ENCODE results near the gene RAD50. TPM values are rescaled to one million over a fixed set of nuclear protein-coding genes. Genes with fewer than 3 reads are reported as not detected.

Gene RAD50
- total RNA-seq, 1 donor from 2014 or later = 26.8 TPM

DNA sequence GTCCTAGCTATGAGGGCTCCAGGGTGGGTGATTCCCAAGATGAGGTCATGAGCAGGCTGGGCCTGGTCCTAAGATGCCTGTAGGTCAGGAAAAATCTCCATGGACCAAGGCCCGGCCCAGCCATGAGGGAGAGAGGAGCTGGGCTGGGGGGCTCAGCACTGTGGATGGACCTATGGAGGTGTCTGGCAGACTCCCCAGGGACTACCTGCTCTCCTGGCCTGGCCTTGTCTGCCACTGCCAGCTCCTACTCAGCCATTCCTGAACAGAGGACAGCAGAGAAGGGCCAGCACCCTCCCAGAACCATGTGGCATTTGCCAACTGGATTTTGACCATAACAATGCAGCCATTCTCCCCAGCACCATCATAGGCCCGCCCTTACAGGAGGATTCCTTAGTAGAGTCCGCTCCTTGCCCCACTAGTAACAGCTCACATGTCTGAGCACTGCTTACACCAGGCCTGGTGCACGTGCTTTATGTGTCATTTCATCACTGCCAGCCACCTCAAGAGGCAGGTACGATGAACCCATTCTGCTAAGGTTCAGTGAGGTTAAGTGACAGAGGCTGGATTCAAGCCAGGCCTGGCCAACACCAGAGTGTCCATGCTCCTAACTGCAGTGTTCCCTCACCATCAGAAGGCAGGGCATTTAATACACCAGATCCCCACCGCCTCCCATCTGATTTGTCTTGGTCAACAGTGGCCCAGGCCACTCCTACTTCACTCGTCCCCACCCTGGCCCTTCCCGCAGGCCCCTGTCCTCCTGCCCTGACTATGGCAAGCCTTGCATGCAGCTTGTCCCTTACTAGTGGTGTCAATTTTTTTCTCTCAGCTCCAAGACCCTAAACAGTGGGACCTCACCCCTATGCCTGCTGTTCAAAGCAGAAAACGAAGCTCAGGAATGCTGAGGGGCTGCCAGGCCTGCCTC is 101.9 kb downstream of the RAD50 start:
- intact Hi-C loops (cut with micrococcal nuclease) = no loop called here

DNA sequence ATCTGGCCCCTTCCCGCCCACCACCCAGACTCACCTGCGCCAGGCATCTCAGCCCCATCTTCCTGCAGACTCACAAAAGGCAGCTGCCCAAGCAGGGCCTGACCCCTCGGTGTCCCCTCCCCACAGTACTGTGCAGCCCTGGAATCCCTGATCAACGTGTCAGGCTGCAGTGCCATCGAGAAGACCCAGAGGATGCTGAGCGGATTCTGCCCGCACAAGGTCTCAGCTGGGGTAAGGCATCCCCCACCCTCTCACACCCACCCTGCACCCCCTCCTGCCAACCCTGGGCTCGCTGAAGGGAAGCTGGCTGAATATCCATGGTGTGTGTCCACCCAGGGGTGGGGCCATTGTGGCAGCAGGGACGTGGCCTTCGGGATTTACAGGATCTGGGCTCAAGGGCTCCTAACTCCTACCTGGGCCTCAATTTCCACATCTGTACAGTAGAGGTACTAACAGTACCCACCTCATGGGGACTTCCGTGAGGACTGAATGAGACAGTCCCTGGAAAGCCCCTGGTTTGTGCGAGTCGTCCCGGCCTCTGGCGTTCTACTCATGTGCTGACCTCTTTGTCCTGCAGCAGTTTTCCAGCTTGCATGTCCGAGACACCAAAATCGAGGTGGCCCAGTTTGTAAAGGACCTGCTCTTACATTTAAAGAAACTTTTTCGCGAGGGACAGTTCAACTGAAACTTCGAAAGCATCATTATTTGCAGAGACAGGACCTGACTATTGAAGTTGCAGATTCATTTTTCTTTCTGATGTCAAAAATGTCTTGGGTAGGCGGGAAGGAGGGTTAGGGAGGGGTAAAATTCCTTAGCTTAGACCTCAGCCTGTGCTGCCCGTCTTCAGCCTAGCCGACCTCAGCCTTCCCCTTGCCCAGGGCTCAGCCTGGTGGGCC is 103.1 kb downstream of the RAD50 start:
- intact Hi-C loops (cut with micrococcal nuclease) = no loop called here

DNA sequence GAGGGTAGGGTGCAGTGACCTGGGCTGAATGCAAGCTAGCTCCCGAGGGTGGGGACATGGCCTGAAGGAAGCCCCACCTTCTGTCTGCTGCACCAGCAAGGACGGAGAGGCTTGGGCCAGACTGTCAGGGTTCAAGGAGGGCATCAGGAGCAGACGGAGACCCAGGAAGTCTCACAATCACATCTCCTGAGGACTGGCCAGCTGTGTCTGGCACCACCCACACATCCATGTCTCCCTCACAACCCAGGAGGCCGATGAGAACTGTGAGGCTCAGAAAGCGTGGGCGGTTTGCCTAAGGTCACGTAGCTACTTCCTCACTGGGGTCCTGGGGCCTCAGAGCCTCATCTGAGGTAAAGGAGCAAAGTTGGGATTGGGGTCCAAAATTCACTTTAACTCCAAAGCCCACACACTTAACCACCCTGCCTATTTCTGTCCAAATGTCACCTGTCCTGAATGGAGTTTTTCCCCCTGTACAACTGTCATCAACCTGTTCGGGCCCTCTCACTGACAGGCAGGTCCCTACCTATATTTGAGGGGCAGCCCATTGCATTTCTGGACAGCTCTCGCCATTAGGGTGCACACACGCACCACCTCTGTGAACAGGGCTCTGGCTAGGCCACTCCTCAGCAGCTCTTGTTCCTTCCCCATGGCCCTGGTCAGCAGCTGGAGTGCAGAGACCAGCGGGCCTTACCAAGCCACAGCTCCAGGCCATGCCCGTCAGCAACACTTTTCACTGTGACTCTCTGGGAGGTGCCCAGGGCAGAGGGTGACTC is 104.6 kb downstream of the RAD50 start:
- intact Hi-C loops (cut with micrococcal nuclease) = loop anchor here (2.0 kb wide), 1 partner anchor 21 kb away; no protein-coding TSS in a partner anchor

DNA sequence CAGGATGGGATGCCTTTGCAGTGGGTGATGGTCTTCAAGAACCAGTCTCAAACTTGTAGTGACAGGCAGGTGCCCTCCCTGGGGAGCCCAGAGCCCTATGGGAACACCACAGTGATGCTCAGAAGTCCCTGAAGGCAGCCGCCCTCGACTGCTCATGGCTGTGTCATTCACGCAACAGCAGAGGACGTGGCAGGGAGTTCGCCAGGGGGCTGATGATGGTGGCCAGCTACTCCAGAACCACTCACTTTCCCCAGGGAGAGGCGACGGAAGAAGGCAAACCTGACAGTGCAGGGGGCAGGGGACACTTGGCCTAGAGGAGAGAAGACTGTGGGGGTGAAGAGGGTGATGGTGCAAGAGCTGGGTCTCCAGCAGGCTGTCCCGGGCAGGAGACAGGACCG is 105.2 kb downstream of the RAD50 start:
- intact Hi-C loops (cut with micrococcal nuclease) = loop anchor here (2.0 kb wide), 1 partner anchor 21 kb away; no protein-coding TSS in a partner anchor

DNA sequence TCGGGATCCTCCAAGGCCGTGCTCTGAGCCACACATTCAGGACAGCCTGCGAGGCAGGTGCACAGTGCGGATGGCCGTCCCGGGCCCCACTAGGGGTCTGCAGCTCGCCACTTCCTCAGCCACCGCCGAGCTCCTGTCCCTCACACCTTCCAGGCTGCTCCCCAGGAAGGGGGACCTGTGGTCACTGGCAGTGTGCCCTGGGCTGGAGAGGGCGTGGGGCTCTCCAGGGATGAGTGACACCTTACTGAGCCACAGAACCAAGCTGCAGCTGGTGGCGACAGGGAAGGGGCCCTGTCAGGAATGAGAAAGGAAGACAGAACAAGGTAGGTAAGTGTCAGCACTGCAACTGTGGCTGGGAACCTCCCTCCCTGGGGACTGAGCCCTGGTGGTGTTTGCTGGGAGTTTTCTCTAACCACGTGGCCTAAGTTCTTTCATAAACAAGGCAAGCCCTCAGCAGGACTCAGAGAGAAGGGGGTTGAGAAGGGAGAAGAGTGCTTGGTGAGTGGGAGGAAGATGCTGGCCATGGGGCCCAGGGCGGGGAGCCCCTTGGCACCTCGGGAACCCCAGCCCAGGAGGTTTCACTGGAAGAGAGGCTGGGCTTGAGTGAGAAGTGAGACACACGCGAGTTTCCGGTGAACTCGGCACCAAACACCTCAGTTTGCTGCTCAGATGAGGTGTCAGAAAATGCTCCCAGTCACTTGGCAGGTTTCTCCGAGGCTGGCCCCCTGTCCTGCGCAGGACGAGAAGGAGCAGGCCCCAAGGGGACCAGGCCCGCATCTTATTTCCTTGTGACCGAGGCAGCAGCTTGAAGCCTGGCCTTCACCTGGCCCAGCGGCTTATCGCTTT is 106.4 kb downstream of the RAD50 start:
- intact Hi-C loops (cut with micrococcal nuclease) = loop anchor here (1.0 to 2.0 kb wide), 3 partner anchors 22 to 51 kb away; no protein-coding TSS in a partner anchor

DNA sequence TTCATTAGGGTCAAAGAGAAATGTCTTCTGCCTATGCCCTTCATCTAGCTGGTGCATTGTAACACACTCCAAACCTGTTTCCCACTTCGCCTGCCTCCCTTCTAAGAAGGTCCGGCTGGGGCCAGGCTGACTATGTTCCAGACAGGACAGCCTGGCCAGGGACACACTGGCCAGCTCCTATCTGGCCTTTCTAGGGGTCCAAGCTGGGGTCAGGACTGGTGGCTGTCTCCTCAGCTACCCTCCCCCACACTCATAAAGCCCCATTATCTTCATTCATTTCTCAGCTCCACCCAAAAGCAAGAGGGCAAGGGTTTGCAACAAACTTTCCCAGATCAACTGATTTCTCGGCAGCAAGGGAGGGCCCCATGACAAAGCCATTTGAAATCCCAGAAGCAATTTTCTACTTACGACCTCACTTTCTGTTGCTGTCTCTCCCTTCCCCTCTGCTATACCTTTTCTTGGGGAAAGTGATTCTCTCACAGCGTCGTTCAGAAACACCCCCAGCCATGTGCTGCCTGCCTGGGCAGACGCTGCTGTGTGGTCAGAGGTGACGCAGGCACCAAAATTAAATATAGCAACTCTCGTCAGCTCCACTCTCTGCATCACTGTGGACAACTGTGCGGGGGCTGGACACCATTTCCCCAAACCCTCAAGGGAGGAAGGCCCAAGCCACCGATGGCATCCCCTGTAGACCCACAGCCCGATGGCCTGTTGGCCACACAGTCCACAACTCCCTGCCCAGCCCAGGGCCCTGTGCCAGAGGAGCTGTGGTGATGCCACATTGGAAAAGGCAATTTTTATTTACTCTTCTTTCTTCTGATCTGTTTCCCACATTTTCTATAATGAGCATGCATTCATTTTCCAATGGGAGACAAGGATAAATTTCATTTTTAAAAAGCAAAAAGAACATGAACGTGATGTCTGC is 107.3 kb downstream of the RAD50 start:
- intact Hi-C loops (cut with micrococcal nuclease) = loop anchor here (1.0 to 2.0 kb wide), 3 partner anchors 23 to 50 kb away; no protein-coding TSS in a partner anchor

DNA sequence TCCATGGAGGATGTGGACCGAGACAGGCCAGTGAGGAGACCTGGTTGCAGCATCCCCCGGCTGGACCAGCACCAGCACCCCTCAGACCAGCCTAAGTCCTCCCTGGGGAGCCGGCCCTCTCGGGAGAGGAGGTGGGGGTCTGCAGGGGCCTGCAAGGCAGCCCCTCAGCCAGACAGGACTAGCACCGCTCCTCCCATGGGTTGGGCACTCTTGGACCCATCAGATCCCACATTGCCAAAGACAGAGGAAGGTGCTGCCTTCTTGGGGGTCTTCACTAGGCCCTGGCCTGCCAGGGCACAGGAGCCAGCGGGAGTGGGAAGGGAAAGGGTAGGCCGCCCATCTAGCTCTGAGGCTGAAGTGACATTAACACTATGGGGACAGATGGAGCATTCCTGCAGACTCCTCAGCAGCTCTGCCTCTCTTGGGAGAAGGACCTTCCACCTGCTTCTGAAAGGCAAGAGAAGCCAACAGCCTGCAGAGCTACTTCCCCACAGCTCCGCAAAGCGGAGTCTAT is 108.0 kb downstream of the RAD50 start:
- intact Hi-C loops (cut with micrococcal nuclease) = no loop called here

DNA sequence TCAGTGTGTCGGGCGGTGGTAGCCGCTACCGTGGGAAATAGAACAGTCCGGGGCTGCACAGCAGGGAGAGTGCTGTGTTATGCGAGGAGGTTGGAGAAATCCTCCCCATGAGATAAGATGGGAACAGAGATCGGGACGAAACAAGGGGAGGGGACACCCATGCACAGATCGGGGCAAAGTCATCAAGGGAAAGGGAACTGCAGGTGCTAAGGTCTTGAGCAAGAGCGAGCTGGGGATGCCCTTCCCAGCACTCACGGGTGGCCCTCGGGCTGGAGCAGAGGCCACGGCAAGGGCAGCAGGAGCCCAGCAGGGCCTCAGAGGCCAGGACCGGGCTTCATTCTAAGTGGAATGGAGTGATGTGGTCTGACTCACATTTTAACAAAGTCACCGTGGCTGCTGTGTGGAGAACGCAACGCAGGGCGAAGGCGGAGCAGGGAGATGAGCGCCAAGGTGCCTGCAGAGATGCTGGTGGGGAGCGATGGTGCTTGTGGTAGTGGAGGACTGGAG is 108.8 kb downstream of the RAD50 start:
- intact Hi-C loops (cut with micrococcal nuclease) = no loop called here

DNA sequence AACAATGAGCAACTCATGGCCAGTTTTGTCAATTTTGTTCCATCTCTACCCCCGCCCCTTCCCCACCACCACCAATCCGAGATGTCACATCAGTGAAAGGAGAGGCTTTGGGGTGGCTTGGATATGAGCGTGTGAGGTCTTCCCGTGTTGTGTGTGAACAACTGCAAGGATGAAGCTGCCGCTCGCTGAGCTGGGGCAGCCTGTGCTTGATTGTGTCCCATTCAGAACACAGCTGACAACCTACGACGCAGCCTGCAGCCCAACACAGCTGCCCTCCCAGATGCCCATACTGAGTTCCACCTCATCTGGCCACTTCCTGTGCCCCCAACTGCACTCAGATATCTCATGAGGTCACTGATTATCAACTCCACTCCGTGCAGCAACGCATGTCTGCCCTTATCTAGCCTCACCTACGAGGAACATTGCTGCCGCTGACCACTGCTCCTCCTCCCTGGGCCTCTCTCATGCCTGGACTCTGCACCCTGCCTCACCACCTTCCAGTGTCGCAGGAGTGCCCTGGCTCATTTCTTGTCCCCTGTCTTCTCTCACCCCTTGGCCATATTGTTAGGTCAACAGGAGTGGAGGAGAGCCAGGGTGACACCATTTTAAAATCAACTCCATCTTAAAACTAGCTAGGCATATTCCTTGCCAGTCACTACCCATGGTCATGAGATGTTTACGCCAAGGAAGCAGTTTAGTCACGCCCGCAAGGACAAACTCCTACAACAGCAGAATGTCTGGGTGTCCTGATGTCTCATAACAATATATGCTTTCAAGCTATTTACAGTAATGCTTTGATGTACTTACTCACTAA is 109.7 kb downstream of the RAD50 start:
- intact Hi-C loops (cut with micrococcal nuclease) = no loop called here

DNA sequence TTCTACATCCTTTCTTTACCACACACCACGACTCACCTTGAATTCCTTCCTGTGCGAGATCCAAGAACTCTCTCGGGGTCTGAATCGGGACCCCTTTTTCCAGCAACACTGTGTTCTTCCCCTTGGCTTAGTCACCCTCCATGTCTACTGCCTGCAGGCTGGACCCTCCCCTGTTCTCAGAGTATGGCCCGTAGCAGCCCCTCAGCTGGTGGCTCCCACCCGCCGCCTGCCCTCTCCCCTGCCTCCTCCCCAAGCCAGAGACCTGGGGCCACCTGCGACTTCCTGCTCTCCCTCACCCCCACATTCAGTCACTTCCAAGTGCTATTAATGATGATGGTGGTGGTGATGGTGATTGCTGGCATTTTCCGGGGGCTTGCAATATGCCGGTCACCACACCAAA is 110.5 kb downstream of the RAD50 start:
- intact Hi-C loops (cut with micrococcal nuclease) = no loop called here

DNA sequence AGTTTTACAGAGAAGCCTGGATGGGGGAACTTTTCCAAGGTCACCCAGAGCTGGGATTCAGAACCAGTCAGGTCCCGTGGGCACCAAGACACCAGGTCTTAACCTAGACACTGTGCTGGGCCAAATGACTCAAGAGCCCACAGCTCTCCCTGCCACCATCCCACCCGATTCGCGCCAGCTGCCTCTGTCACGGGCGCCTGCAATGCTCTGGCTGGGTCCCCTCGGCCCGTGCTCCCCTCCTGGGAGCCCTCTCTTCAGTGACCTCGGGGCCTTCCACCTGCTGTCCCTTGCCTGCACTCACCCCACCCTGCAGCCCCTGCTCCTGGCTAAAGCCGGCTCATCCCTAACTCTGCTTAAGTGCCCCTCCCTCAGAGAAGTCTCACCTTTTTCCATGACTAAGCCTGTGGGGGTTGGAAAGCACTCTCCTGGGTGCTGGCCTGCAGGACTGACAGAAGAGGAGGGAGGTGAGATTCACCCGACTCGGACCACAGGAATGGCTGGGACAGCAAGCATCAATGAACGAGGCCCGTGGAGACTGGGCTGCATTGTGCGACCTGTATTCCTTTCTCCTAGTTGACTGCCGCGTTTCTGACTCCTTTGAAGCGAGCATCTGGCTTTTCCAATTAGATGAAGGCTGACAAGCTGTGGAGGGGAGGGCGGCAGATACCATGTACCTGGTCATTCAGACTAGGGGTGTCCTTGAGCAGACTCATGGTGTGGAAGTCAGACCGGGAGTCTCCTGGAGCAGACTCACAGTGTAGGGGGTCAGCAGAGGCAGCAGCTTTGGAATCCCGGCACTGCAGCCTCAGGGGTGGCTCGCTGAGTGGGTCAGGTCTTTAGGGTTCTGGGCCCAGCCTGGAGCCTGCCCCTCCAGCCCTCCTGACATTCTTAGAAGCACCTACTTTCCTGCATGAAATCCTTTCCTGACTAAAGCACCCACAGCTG is 111.3 kb downstream of the RAD50 start:
- intact Hi-C loops (cut with micrococcal nuclease) = no loop called here

DNA sequence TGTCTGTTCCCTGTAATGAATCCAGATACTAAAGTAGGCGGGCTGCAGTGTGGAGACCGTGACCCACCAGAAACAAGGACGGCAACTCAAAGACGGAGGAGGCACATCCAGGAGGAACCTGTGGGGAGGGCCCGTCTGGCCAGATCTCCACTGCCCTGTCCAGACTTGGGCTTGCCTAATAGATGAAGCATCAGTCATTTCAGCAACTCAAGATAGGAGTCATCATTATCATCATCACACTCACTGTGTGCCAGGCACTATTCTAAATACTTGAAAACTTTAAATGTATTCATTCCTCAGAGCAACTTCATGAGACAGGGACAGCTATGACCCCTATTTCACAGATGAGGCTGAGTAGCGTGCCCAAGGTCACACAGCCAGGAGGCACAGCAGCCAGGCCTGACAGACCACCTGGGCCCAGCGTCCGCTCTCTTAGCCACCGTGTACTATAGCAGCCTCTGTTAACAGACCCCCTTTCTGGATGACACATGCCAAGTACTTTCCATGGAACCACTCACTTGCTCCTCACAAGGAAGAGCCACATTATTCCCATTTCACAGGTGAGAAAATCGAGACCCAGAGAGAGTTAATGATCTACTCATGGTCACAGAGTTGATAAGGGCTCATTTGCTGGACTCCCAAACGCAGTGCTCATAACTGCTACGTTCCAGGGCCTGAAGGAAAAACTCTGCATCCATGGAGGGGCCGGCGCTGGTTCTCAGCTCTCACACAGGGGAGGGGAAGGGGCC is 112.1 kb downstream of the RAD50 start:
- intact Hi-C loops (cut with micrococcal nuclease) = no loop called here

DNA sequence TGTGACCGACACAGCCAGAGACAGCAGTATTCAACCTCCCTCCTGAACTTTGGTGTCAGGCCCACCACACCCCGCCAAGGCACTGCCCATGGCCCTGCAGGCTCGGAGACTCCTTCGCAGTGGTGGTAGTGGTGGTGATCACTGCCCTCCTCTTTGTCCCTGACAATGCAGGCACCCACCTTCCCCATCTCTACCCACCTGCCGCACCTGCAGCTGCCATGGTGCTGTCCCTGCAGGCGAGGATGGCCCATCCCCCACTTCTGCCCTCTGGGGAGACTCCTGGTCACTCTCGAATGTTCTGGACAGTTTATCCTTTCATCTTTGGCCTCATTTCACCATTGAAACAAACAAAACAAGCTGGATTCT is 112.7 kb downstream of the RAD50 start:
- intact Hi-C loops (cut with micrococcal nuclease) = no loop called here

DNA sequence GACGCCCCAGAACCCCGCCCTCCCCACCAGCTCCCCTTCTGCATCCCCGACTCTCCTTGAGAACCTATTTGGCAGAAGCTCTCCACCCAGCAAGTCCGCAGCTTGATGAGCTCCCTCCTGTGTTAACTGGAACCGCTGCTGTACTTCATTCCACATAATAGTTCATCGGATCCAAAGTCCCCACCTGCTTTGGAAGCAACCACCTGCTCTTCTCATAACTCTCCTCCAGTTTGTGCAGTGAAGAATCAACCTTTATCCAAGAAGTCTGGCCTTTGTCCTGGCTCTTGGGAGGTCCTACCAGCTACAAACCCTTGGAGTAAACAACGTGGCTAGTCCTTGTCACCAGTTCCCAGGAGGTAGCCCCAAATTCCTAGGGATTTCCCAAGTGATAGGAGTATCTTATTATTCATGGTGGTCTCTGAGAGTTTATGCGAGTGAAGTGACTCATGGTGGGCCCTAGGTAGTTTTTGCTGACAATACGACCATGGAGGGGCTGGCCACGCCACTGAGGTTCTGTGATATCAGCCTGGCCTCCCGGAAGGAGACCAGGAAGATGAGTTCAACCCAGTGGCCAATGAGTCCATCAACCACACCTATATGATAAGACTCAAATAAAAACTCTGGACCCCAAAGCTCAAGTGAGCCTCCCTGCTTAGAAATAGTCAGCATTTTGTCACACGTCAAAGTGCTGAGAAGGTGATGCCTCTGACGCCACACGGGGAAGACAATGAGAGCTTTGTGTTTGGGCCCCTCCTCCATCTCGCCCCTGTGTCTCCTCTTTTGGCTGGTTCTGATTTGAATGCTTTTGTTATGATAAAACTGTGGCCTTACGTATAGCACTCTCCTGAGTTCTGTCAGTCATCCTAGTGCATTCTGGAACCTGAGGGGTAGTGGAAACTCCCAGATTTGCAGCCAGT is 113.4 kb downstream of the RAD50 start:
- intact Hi-C loops (cut with micrococcal nuclease) = no loop called here

DNA sequence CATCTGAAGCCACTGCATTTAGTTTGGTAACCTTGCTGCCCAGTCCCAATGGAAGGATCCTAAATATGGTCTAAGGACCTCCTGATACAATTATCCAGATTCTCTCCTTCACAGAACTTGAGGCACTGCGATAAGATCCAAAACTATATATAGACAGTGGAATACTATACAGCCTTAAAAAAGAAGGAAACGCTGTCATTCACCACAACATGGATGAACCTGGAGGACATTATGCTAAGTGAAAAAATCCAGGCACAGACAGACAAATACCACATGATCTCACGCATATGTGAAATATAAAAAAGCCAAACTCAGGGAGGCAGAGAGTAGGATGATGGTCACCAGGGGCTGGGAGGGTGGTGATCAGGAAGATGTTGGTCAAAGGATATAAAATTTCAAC is 114.2 kb downstream of the RAD50 start:
- intact Hi-C loops (cut with micrococcal nuclease) = no loop called here
